HL-60/S4 (cell line): Measurements from ENCODE around the gene MYZAP.

Experiments
- in situ Hi-C: fragments of 300-500 bp; cut with MboI; formaldehyde crosslinking; loops from 2 replicates; pipeline ENCODE4 v1.14.3; 2022; ENCODE audit warnings: low sequenced_read_pairs

The MYZAP gene

GRCh38 chr15:57561041-57561711, 30.5 kb upstream of the MYZAP start:
- in situ Hi-C loops: loop anchor here (25.0 kb wide), 3 partner anchors 301 to 626 kb away; partner anchors contain the start of gene ALDH1A2

GRCh38 chr15:57562196-57562769, 29.4 kb upstream of the MYZAP start:
- in situ Hi-C loops: loop anchor here (25.0 kb wide), 3 partner anchors 300 to 625 kb away; partner anchors contain the start of gene ALDH1A2

- in situ Hi-C loops: loop anchor here (25.0 kb wide), 3 partner anchors 299 to 624 kb away; partner anchors contain the start of gene ALDH1A2
Measured at GRCh38 chr15:57563416-57563815, 28.3 kb upstream of the MYZAP start.

- in situ Hi-C loops: loop anchor here (25.0 kb wide), 3 partner anchors 297 to 622 kb away; partner anchors contain the start of gene ALDH1A2
Measured at GRCh38 chr15:57565311-57565710, 26.4 kb upstream of the MYZAP start.

- in situ Hi-C loops: loop anchor here (25.0 kb wide), 3 partner anchors 295 to 620 kb away; partner anchors contain the start of gene ALDH1A2
Measured at GRCh38 chr15:57566834-57567233, 24.9 kb upstream of the MYZAP start.

- in situ Hi-C loops: loop anchor here (25.0 kb wide), 3 partner anchors 294 to 619 kb away; partner anchors contain the start of gene ALDH1A2
Measured at GRCh38 chr15:57567891-57568290, 23.8 kb upstream of the MYZAP start.

- in situ Hi-C loops: loop anchor here (25.0 kb wide), 3 partner anchors 294 to 619 kb away; partner anchors contain the start of gene ALDH1A2
Measured at GRCh38 chr15:57568299-57568698, 23.4 kb upstream of the MYZAP start.

GRCh38 chr15:57570340-57570739, 21.4 kb upstream of the MYZAP start:
- in situ Hi-C loops: loop anchor here (25.0 kb wide), 3 partner anchors 292 to 617 kb away; partner anchors contain the start of gene ALDH1A2

- in situ Hi-C loops: loop anchor here (25.0 kb wide), 3 partner anchors 291 to 616 kb away; partner anchors contain the start of gene ALDH1A2
Measured at GRCh38 chr15:57570994-57571393, 20.7 kb upstream of the MYZAP start.

- in situ Hi-C loops: loop anchor here (25.0 kb wide), 3 partner anchors 291 to 616 kb away; partner anchors contain the start of gene ALDH1A2
Measured at GRCh38 chr15:57571725-57572124, 20.0 kb upstream of the MYZAP start.

- in situ Hi-C loops: loop anchor here (25.0 kb wide), 3 partner anchors 290 to 615 kb away; partner anchors contain the start of gene ALDH1A2
Measured at GRCh38 chr15:57572468-57572867, 19.2 kb upstream of the MYZAP start.

GRCh38 chr15:57573151-57573550, 18.6 kb upstream of the MYZAP start:
- in situ Hi-C loops: loop anchor here (25.0 kb wide), 3 partner anchors 289 to 614 kb away; partner anchors contain the start of gene ALDH1A2

GRCh38 chr15:57575363-57575762, 16.3 kb upstream of the MYZAP start:
- in situ Hi-C loops: no loop called here

GRCh38 chr15:57578288-57578900, 13.3 kb upstream of the MYZAP start:
- in situ Hi-C loops: no loop called here

- in situ Hi-C loops: no loop called here
Measured at GRCh38 chr15:57580428-57580827, 11.3 kb upstream of the MYZAP start.

GRCh38 chr15:57580866-57581265, 10.8 kb upstream of the MYZAP start:
- in situ Hi-C loops: no loop called here

GRCh38 chr15:57582090-57582489, 9.6 kb upstream of the MYZAP start:
- in situ Hi-C loops: no loop called here

GRCh38 chr15:57583282-57583681, 8.4 kb upstream of the MYZAP start:
- in situ Hi-C loops: no loop called here

- in situ Hi-C loops: no loop called here
Measured at GRCh38 chr15:57583720-57584119, 8.0 kb upstream of the MYZAP start.

- in situ Hi-C loops: no loop called here
Measured at GRCh38 chr15:57586661-57587424, 4.9 kb upstream of the MYZAP start.
